Breast epithelium (tissue), 4 donors: ENCODE data around the gene IGFBPL1. TPM values are rescaled to one million over a fixed set of nuclear protein-coding genes. Genes with fewer than 3 reads are reported as not detected.
"Not testable (repeated sequence)": the region's sequence is repeated elsewhere in the genome, so short reads cannot be mapped to it uniquely, and the experiment has no call there.

ENCODE experiments used
- DNase-seq, 2 donors: peaks; one replicate each; pipeline ENCODE4 v3.0.0-alpha.2; 2019; ENCODE audit warnings: low spot score in 2 of 2
- H3K27ac ChIP-seq, 2 donors: fragments of 200-600 bp; sonication (generic) in 1 of 2; one replicate each; pipeline ENCODE4 v1.5.1; 2016 to 2019; ENCODE audit warnings: mild to moderate bottlenecking in 1 of 2
- H3K27me3 ChIP-seq, 2 donors: fragments of 200-600 bp; sonication (generic) in 1 of 2; one replicate each; pipeline versions ENCODE4 v1.5.1 to v1.6.0; 2017 to 2019; ENCODE audit warnings: control low read depth in 1 of 2, mild to moderate bottlenecking in 1 of 2
- H3K36me3 ChIP-seq: fragments of 200-600 bp; one replicate; pipeline ENCODE4 v1.5.1; 2019
- H3K4me1 ChIP-seq, 2 donors: fragments of 200-600 bp; sonication (generic); one replicate each; pipeline ENCODE4 v1.5.1; 2016 to 2019; ENCODE audit warnings: control low read depth in 1 of 2
- H3K4me3 ChIP-seq, 3 donors: fragments of 200-600 bp; sonication (generic); 1 replicate in 2 of 3; 2 replicates in 1 of 3; pipeline ENCODE4 v1.5.1; 2016 to 2019; ENCODE audit warnings: mild to moderate bottlenecking in 3 of 3, moderate library complexity in 2 of 3
- H3K9me3 ChIP-seq, 2 donors: fragments of 200-600 bp; sonication (generic) in 1 of 2; one replicate each; pipeline ENCODE4 v1.5.1; 2016 to 2019; ENCODE audit warnings: control low read depth in 1 of 2
- CTCF ChIP-seq, 3 donors: fragments of 450-650 bp; IDR thresholded peaks; one replicate each; pipeline ENCODE4 v1.5.1; 2016 to 2017; ENCODE audit warnings: antibody characterized with exemption in 3 of 3, mild to moderate bottlenecking in 3 of 3, moderate library complexity in 3 of 3
- POLR2A ChIP-seq: fragments of 450-650 bp; IDR thresholded peaks from one replicate; pipeline ENCODE4 v1.6.1; 2016; ENCODE audit warnings: antibody characterized with exemption, mild to moderate bottlenecking, moderate library complexity
- POLR2AphosphoS5 ChIP-seq, 3 donors: sonication (generic); formaldehyde crosslinking; IDR thresholded peaks; one replicate each; pipeline ENCODE4 v1.6.1; 2017; ENCODE audit warnings: antibody characterized with exemption in 3 of 3
- intact Hi-C: fragments of 100-400 bp; cut with DNase I; formaldehyde crosslinking; loops from one replicate; pipeline ENCODE4 v1.15.1; 2023; ENCODE audit warnings: low total_unique reads
- total RNA-seq, 3 donors: library from RNA; depleted of rRNA; stranded (reverse); fragments of >200 nt; gene quantifications; one replicate each; pipeline ENCODE4 v1.1.0, GENCODE V29; 2016

Gene IGFBPL1
- total RNA-seq: not detected

GRCh38 chr9:38423973-38424843 is at the start of gene IGFBPL1:
Gene IGFBPL1, minus strand, starts transcription at chr9:38424454. Its CDS starts 30 bp downstream, at chr9:38424424.
- H3K4me3 ChIP-seq: peak within 1 kb of the TSS; percentile 23 to 64 (median 40)
- H3K4me1 ChIP-seq: no peaks in the 10 kb centered on the region
- TF ChIP-seq POLR2A: no peak
- no peak for TF ChIP-seq POLR2AphosphoS5 (IDR thresholded peaks at IDR 0.05)
- no peak for TF ChIP-seq CTCF (IDR thresholded peaks at IDR 0.05)
- intact Hi-C loops: no loop called here
- H3K9me3 ChIP-seq: no peaks in the 10 kb centered on the region
- no peaks in the 10 kb centered on the region for H3K36me3 ChIP-seq
- H3K27ac ChIP-seq: no peak within 1 kb of the TSS
- DNase-seq: no peak
- H3K27me3 ChIP-seq: peaks cover 0 to 42% of the 10 kb centered on the region in 2 donors

- H3K27me3 ChIP-seq, H3K9me3 ChIP-seq, intact Hi-C loops, H3K36me3 ChIP-seq, DNase-seq, H3K27ac ChIP-seq, H3K4me3 ChIP-seq, H3K4me1 ChIP-seq: not testable (repeated sequence)
These were observed 48.5 kb upstream of the IGFBPL1 start for GRCh38 chr9:38472583-38473249.

- Histone ChIP-seq H3K4me1 (no peaks in the 10 kb centered on the region), H3K9me3 (no peaks in the 10 kb centered on the region), H3K36me3 (no peaks in the 10 kb centered on the region), H3K27me3 (no peaks in the 10 kb centered on the region), H3K27ac (no peak overlapping the region), H3K4me3 (no peak overlapping the region)
- intact Hi-C loops: no loop called here
- TF ChIP-seq CTCF (IDR thresholded peaks at IDR 0.05) (no peak), POLR2A (no peak), POLR2AphosphoS5 (IDR thresholded peaks at IDR 0.05) (no peak)
- DNase-seq: no peak
These were observed 43.1 kb upstream of the IGFBPL1 start for GRCh38 chr9:38467404-38467803.

- no peak for DNase-seq
- intact Hi-C loops: no loop called here
- Histone ChIP-seq H3K4me1 (no peaks in the 10 kb centered on the region), H3K9me3 (peaks cover 0 to 13% of the 10 kb centered on the region in 2 donors), H3K27me3 (peaks cover 0 to 5% of the 10 kb centered on the region in 2 donors), H3K27ac (no peak overlapping the region), H3K36me3 (no peaks in the 10 kb centered on the region), H3K4me3 (no peak overlapping the region)
- TF ChIP-seq POLR2A (no peak), POLR2AphosphoS5 (IDR thresholded peaks at IDR 0.05) (no peak), CTCF (IDR thresholded peaks at IDR 0.05) (no peak)
These were observed 29.6 kb upstream of the IGFBPL1 start for GRCh38 chr9:38453835-38454234.

GRCh38 chr9:38451162-38451561 is 26.9 kb upstream of the IGFBPL1 start:
- no peak overlapping the region for H3K27ac ChIP-seq
- H3K9me3 ChIP-seq: peaks cover 0 to 13% of the 10 kb centered on the region in 2 donors
- no peak for DNase-seq
- intact Hi-C loops: no loop called here
- TF ChIP-seq POLR2A (no peak), POLR2AphosphoS5 (IDR thresholded peaks at IDR 0.05) (no peak), CTCF (IDR thresholded peaks at IDR 0.05) (no peak)
- H3K4me3 ChIP-seq: no peak overlapping the region
- no peaks in the 10 kb centered on the region for H3K36me3 ChIP-seq
- H3K4me1 ChIP-seq: no peaks in the 10 kb centered on the region
- peaks cover 0 to 5% of the 10 kb centered on the region in 2 donors for H3K27me3 ChIP-seq
